IMR-90 (cell line): Measurements from ENCODE around the gene TMEM131. TPM values are rescaled to one million over a fixed set of nuclear protein-coding genes. Genes with fewer than 3 reads are reported as not detected.

Experiments
- ATAC-seq: fragments of 200-7000 bp; cut with Tn5 transposase; 2 replicates; pipeline ENCODE4 v1.9.1; 2020; ENCODE audit warnings: low read depth, mild to moderate bottlenecking, moderate library complexity
- BruUV-seq: library from RNA; stranded (reverse); fragments of 400-500 nt; replicated peaks from 2 replicates; lab custom pipeline; 2021; lab: Mats Ljungman, UMichigan
- CTCF ChIA-PET: fragments of 300-600 bp; formaldehyde crosslinking; extraction: SDS; loops from one replicate; lab custom pipeline; 2021; ENCODE audit warnings: antibody characterized with exemption; lab: Yijun Ruan, JAX
- POLR2A ChIA-PET: fragments of 300-600 bp; sonication (Branson Sonifier 250); formaldehyde crosslinking; loops from one replicate; lab custom pipeline; 2022; ENCODE audit warnings: antibody characterized with exemption; ENCODE audit not compliant: unreplicated experiment; lab: Charles Lee
- DNase-seq: peaks from one replicate; pipeline ENCODE4 v3.0.0; 2013
- H2AFZ ChIP-seq: replicated peaks from 2 replicates; pipeline ENCODE3; 2013; ENCODE audit warnings: low read length, mild to moderate bottlenecking; ENCODE audit not compliant: poor library complexity
- H2AK5ac ChIP-seq: 2 replicates; pipeline ENCODE4 v1.6.1; 2013; ENCODE audit warnings: low read depth, low read length, inconsistent platforms
- H2AK9ac ChIP-seq: replicated peaks from 2 replicates; pipeline ENCODE3; 2013; ENCODE audit warnings: mild to moderate bottlenecking, low read depth, low read length, moderate library complexity; ENCODE audit not compliant: poor library complexity
- H2BK120ac ChIP-seq: 2 replicates; pipeline ENCODE4 v1.6.1; 2013; ENCODE audit warnings: low read depth, low read length, inconsistent platforms
- H2BK15ac ChIP-seq: 3 replicates; pipeline ENCODE4 v1.6.1; 2013; ENCODE audit warnings: low read depth, low read length, inconsistent platforms
- H2BK20ac ChIP-seq: 2 replicates; pipeline ENCODE4 v1.6.1; 2013; ENCODE audit warnings: low read depth, mild to moderate bottlenecking, inconsistent platforms, low read length, moderate library complexity
- H2BK5ac ChIP-seq: 2 replicates; pipeline ENCODE4 v1.6.1; 2013; ENCODE audit warnings: mild to moderate bottlenecking, low read depth, low read length, inconsistent platforms; ENCODE audit not compliant: poor library complexity, severe bottlenecking
- H3K14ac ChIP-seq: replicated peaks from 2 replicates; pipeline ENCODE4 v1.6.1; 2013; ENCODE audit warnings: low read depth, low read length, inconsistent platforms
- H3K18ac ChIP-seq: 2 replicates; pipeline ENCODE4 v1.6.1; 2013; ENCODE audit warnings: low read depth, low read length, control low read depth
- H3K23ac ChIP-seq: 2 replicates; pipeline ENCODE4 v1.6.1; 2013; ENCODE audit warnings: low read depth, low read length, inconsistent platforms
- H3K27ac ChIP-seq: 2 replicates; pipeline ENCODE4 v1.5.1; 2013; ENCODE audit warnings: mild to moderate bottlenecking, control low read depth, low read length; ENCODE audit not compliant: insufficient read depth
- H3K27me3 ChIP-seq: 2 replicates; pipeline ENCODE4 v1.6.1; 2013; ENCODE audit warnings: low read length; ENCODE audit not compliant: control insufficient read depth, insufficient read depth
- H3K36me3 ChIP-seq: 2 replicates; pipeline ENCODE4 v1.6.1; 2013; ENCODE audit warnings: low read length, mixed read lengths; ENCODE audit not compliant: control insufficient read depth, insufficient read depth
- H3K4ac ChIP-seq: 2 replicates; pipeline ENCODE4 v1.6.1; 2013; ENCODE audit warnings: low read depth, low read length, inconsistent platforms
- H3K4me1 ChIP-seq: 2 replicates; pipeline ENCODE4 v1.6.1; 2013; ENCODE audit warnings: low read length, mixed read lengths; ENCODE audit not compliant: control insufficient read depth, insufficient read depth
- H3K4me2 ChIP-seq: 2 replicates; pipeline ENCODE4 v1.6.1; 2013; ENCODE audit warnings: low read depth, mild to moderate bottlenecking, control low read depth, low read length, moderate library complexity
- H3K4me3 ChIP-seq: 2 replicates; pipeline ENCODE4 v1.5.1; 2013; ENCODE audit warnings: low read depth, mild to moderate bottlenecking, control low read depth, low read length, moderate library complexity; ENCODE audit not compliant: insufficient read depth
- H3K56ac ChIP-seq: 2 replicates; pipeline ENCODE4 v1.6.1; 2013; ENCODE audit warnings: low read length, inconsistent platforms; ENCODE audit not compliant: insufficient read depth; ENCODE audit errors: extremely low read depth
- H3K79me1 ChIP-seq, 2 experiments: 2 replicates each; pipeline ENCODE4 v1.6.1; 2013; ENCODE audit warnings: low read length in 2 of 2, inconsistent platforms in 1 of 2, low read depth in 1 of 2
- H3K9ac ChIP-seq: 2 replicates; pipeline ENCODE4 v1.6.1; 2013; ENCODE audit warnings: low read depth, low read length, control low read depth
- H3K9me1 ChIP-seq: 2 replicates; pipeline ENCODE4 v1.6.1; 2013; ENCODE audit warnings: low read length, inconsistent platforms; ENCODE audit not compliant: insufficient read depth
- H3K9me3 ChIP-seq: 2 replicates; pipeline ENCODE4 v1.6.1; 2013; ENCODE audit warnings: low read length; ENCODE audit not compliant: control insufficient read depth, insufficient read depth
- H4K20me1 ChIP-seq: 2 replicates; pipeline ENCODE4 v1.6.1; 2013; ENCODE audit warnings: low read length, inconsistent platforms; ENCODE audit not compliant: insufficient read depth
- H4K5ac ChIP-seq: 2 replicates; pipeline ENCODE4 v1.6.1; 2013; ENCODE audit warnings: mild to moderate bottlenecking, low read depth, low read length, control low read depth
- H4K8ac ChIP-seq, 2 experiments: 2 replicates each; pipeline ENCODE4 v1.6.1; 2013; ENCODE audit warnings: low read depth in 2 of 2, low read length in 2 of 2, control low read depth in 1 of 2, inconsistent platforms in 1 of 2
- H4K91ac ChIP-seq: 2 replicates; pipeline ENCODE4 v1.6.1; 2013; ENCODE audit warnings: low read depth, low read length, inconsistent platforms; ENCODE audit not compliant: insufficient read depth
- BHLHE40 ChIP-seq: fragments of 150-350 bp; IDR thresholded peaks from 2 replicates; pipeline ENCODE4 v1.6.1; 2016; ENCODE audit warnings: mild to moderate bottlenecking, low read depth, low read length
- RAD21 ChIP-seq: IDR thresholded peaks from 2 replicates; pipeline ENCODE4 v1.6.1; 2012; ENCODE audit warnings: low read length, improper control_type of control experiment
- RFX5 ChIP-seq: IDR thresholded peaks from 2 replicates; pipeline ENCODE4 v1.8.0; 2012; ENCODE audit warnings: low read depth, mild to moderate bottlenecking, low read length, moderate library complexity
- SMC3 ChIP-seq: fragments of 150-350 bp; IDR thresholded peaks from 2 replicates; pipeline ENCODE4 v1.6.1; 2016; ENCODE audit warnings: low read depth, mild to moderate bottlenecking, antibody characterized with exemption, low read length, moderate library complexity
- dilution Hi-C: fragments of 300-500 bp; cut with HindIII; formaldehyde crosslinking; loops from one replicate; pipeline ENCODE4 v1.14.3; 2018; ENCODE audit warnings: low sequenced_read_pairs; ENCODE audit not compliant: unreplicated experiment
- in situ Hi-C: fragments of 300-500 bp; cut with MboI; formaldehyde crosslinking; loops from 3 replicates; pipeline ENCODE4 v1.14.3; 2019; ENCODE audit warnings: low sequenced_read_pairs, inconsistent platforms, mixed read lengths
- intact Hi-C: fragments of 100-400 bp; cut with micrococcal nuclease; formaldehyde crosslinking; loops from 2 replicates; pipeline ENCODE4 v1.10.0; 2022
- polyA plus RNA-seq, 3 experiments: library from polyadenylated mRNA; depleted of rRNA; stranded (reverse); fragments of >200 nt; gene quantifications; 2 replicates each; pipeline ENCODE4 v1.2.3, GENCODE V29; 2012; ENCODE audit warnings: low replicate concordance in 1 of 3
- total RNA-seq: library from RNA; depleted of rRNA; stranded (reverse); fragments of >200 nt; gene quantifications from 2 replicates; pipeline ENCODE4 v1.2.3, GENCODE V29; 2012

TMEM131 gene
- total and polyA plus RNA-seq, 2 of the 4 experiments (the other 2 are of a cell fraction): 13.3 to 14.0 TPM

- H4K8ac ChIP-seq: no peak overlapping the region
- ChIA-PET POLR2A (no interaction called here), CTCF (interaction anchor here (0.5 kb wide), 1 partner anchor 183 kb away, joined by 8 read pairs; no protein-coding TSS in a partner anchor)
- ATAC-seq (no peak), DNase-seq (no peak)
- H2BK120ac ChIP-seq: no peak overlapping the region
- H3K79me1 ChIP-seq: peaks cover 38 to 59% of the 10 kb centered on the region in 2 experiments
- no peak overlapping the region for H3K27ac ChIP-seq
- no peak overlapping the region for H2AK9ac ChIP-seq
- no peak overlapping the region for H2AK5ac ChIP-seq
- H3K9me3 ChIP-seq: peaks cover 14% of the 10 kb centered on the region
- BruUV-seq: no TSS peak
- no peaks in the 10 kb centered on the region for H3K27me3 ChIP-seq
- no peak overlapping the region for H3K23ac ChIP-seq
- H4K20me1 ChIP-seq: peaks cover 32% of the 10 kb centered on the region; the same call in 1 of the 2 replicates
- intact Hi-C loops (no loop called here), dilution Hi-C loops (no loop called here), in situ Hi-C loops (no loop called here)
- no peaks in the 10 kb centered on the region for H3K9me1 ChIP-seq
- H4K91ac ChIP-seq: no peak overlapping the region
- no peak overlapping the region for H2AFZ ChIP-seq
- H3K18ac ChIP-seq: no peak overlapping the region
- TF ChIP-seq RFX5 (no peak), BHLHE40 (no peak), RAD21 (no peak), SMC3 (no peak)
- H3K14ac ChIP-seq: no peak overlapping the region
- no peak overlapping the region for H4K5ac ChIP-seq
- H3K4me2 ChIP-seq: no peak overlapping the region
- no peak overlapping the region for H3K4ac ChIP-seq
- H2BK20ac ChIP-seq: no peak overlapping the region
- peaks cover 1% of the 10 kb centered on the region; the same call in 1 of the 2 replicates for H3K36me3 ChIP-seq
- H3K56ac ChIP-seq: no peak overlapping the region
- no peak overlapping the region for H3K9ac ChIP-seq
- no peaks in the 10 kb centered on the region for H3K4me1 ChIP-seq
- no peak overlapping the region for H3K4me3 ChIP-seq
- H2BK5ac ChIP-seq: no peak overlapping the region
- no peak overlapping the region for H2BK15ac ChIP-seq
These were observed 13.1 kb downstream of the TMEM131 start for GRCh38 chr2:97982621-97983020.
